ENCODE data around the gene CFAP97D2. TPM values are rescaled to one million over a fixed set of nuclear protein-coding genes. Genes with fewer than 3 reads are reported as not detected.
"Not testable (repeated sequence)": the region's sequence is repeated elsewhere in the genome, so short reads cannot be mapped to it uniquely, and the experiment has no call there.

Gene CFAP97D2
- total RNA-seq, 4 donors from 2014 or later = not detected

DNA sequence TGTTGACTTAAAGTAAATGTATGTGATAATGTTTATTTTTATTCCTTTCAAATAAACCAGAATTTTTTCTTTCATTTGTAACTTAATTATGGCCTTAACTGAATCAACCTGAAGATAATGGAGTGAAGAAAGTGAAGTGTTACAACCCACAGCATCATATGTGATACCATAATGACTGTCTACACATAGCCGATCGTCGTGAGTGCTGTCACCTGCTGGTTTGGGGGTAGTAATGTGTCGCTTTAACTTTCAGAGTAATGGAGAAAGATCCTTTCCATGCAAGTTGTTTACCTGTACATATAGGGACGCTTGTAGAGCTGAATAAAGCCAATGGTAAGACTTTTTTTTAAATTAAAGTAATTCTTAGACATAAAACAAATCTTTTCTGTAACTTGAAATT is 65.6 kb downstream of the CFAP97D2 start:
- Histone ChIP-seq H3K36me3 (peaks cover 0 to 99% (median 24%) of the 10 kb centered on the region in 3 donors), H3K9me3 (no peaks in the 10 kb centered on the region), H3K4me3 (no peak overlapping the region), H3K27me3 (no peaks in the 10 kb centered on the region), H3K27ac (no peak overlapping the region), H3K4me1 (no peaks in the 10 kb centered on the region)
- TF ChIP-seq, protein P1, sequence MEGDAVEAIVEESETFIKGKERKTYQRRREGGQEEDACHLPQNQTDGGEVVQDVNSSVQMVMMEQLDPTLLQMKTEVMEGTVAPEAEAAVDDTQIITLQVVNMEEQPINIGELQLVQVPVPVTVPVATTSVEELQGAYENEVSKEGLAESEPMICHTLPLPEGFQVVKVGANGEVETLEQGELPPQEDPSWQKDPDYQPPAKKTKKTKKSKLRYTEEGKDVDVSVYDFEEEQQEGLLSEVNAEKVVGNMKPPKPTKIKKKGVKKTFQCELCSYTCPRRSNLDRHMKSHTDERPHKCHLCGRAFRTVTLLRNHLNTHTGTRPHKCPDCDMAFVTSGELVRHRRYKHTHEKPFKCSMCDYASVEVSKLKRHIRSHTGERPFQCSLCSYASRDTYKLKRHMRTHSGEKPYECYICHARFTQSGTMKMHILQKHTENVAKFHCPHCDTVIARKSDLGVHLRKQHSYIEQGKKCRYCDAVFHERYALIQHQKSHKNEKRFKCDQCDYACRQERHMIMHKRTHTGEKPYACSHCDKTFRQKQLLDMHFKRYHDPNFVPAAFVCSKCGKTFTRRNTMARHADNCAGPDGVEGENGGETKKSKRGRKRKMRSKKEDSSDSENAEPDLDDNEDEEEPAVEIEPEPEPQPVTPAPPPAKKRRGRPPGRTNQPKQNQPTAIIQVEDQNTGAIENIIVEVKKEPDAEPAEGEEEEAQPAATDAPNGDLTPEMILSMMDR (IDR thresholded peaks at IDR 0.05) = no peak
- TF ChIP-seq POLR2A (IDR thresholded peaks at IDR 0.05) = no peak
- TF ChIP-seq EP300 (IDR thresholded peaks at IDR 0.05) = no peak
- WGBS, 2 donors = 81 to 84% methylated on average over 5 of the region's 5 CpGs
- DNase-seq (ENCODE audit: low spot score in 2 of 2) = no peak

DNA sequence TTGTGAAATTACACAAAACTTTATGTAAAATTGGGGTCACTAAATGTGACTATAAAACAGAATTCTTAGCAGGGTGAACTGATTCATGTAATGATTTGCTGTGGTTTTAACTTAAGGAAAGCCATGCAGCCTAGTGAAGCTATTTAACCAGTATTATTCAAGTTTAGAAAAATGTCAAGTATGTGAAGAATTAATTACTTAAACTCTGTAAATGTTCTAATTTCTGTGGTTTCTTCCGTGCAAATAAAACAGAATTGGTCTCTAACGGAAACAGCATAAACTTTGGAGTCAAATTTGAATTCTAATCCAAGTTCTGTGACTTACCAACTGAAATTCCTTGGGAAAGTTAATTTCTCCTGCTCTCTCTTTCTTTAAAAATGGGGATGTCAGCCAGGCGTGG is 69.0 kb downstream of the CFAP97D2 start:
- H3K27ac ChIP-seq = no peak overlapping the region
- H3K27me3 ChIP-seq = no peaks in the 10 kb centered on the region
- no peaks in the 10 kb centered on the region for H3K4me1 ChIP-seq
- TF ChIP-seq POLR2A (IDR thresholded peaks at IDR 0.05) (no peak), EP300 (IDR thresholded peaks at IDR 0.05) (no peak)
- TF ChIP-seq, protein P1 (IDR thresholded peaks at IDR 0.05) = no peak
- H3K9me3 ChIP-seq = no peaks in the 10 kb centered on the region
- WGBS, 2 donors = 56 to 70% methylated on average over 3 of the region's 3 CpGs
- DNase-seq (ENCODE audit: low spot score in 2 of 2) = no peak
- peaks cover 3 to 99% (median 27%) of the 10 kb centered on the region in 3 donors for H3K36me3 ChIP-seq
- H3K4me3 ChIP-seq = no peak overlapping the region

DNA sequence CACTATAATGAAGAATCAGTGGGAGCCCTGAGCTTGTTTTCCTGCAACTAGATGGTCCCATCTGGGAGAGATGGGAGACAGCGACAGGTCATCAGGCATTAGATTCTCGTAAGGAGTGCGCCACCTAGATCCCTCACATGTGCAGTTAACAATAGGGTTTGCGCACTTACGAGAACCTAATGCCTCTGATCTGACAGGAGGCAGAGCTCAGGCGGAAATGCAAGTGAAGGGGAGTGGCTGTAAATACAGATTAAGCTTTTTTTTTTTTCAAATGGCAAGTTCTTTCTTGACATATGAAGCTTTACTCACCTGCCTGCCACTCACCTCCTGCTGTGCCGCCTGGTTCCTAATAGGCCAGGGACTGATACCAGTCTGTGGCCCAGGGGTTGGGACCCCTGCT is 70.0 kb downstream of the CFAP97D2 start:
- Histone ChIP-seq H3K9me3 (no peaks in the 10 kb centered on the region), H3K27me3 (no peaks in the 10 kb centered on the region), H3K36me3 (peaks cover 3 to 98% (median 24%) of the 10 kb centered on the region in 3 donors), H3K27ac (no peak overlapping the region), H3K4me3 (no peak overlapping the region), H3K4me1 (no peaks in the 10 kb centered on the region)
- TF ChIP-seq EP300 (IDR thresholded peaks at IDR 0.05) (no peak), POLR2A (IDR thresholded peaks at IDR 0.05) (no peak)
- TF ChIP-seq, protein P1 (IDR thresholded peaks at IDR 0.05) = no peak
- 92 to 93% methylated on average over 7 of the region's 7 CpGs for WGBS, 2 donors
- DNase-seq (ENCODE audit: low spot score in 2 of 2) = no peak

DNA sequence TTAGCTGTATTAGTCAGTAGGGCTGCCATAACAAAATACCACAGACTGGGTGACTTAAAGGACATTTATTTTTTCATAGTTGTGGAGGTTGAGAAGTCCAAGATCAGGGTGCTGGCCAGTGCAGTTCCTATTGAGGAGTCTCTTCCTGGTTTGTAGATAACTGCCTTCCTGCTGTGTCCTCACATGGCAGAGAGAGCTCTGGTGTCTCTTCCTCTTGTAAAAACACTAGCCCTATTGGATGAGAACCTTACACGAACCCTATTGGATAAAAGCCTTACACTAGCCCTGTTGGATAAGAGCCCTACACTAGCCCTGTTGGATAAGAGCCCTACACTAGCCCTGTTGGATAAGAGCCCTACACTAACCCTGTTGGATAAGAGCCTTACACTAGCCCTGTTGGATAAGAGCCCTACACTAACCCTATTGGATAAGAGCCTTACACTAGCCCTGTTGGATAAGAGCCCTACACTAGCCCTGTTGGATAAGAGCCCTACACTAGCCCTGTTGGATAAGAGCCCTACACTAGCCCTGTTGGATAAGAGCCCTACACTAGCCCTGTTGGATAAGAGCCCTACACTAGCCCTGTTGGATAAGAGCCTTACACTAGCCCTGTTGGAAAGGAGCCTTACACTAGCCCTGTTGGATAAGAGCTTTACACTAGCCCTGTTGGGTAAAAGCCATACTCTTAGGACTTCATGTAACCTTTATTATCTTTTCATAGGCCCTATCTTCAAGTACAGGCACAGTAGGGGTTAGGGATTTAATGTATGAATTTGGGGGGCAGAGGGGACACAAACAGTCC is 72.8 kb downstream of the CFAP97D2 start:
- H3K4me3 ChIP-seq; H3K4me1 ChIP-seq; H3K27ac ChIP-seq; H3K9me3 ChIP-seq; DNase-seq (ENCODE audit: low spot score in 2 of 2); H3K27me3 ChIP-seq: not testable (repeated sequence)
- peaks cover 3 to 95% (median 26%) of the 10 kb centered on the region in 3 donors for H3K36me3 ChIP-seq
- 87 to 95% methylated on average over 1 of the region's 1 CpG for WGBS, 2 donors

DNA sequence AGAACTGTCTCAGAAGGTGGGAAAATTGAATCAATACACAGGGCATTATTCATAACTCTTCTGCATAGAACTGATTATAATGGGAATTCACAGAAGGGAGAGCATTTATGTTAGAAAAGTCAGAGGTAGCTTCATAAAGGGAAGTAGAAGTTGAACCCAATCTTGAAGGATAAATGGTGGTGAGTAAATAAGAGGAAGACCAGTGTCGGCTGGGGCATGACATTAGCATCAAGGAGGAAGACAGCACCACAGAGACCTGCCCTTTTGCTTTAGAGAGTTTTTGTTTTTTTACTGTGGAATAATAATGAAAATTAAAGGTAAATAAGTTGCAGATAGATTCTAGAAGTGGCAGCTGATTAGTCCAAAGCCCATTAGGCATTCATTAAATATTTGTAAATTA is 77.5 kb downstream of the CFAP97D2 start:
- Histone ChIP-seq H3K36me3 (peaks cover 3 to 95% (median 36%) of the 10 kb centered on the region in 3 donors), H3K4me3 (no peak overlapping the region), H3K27ac (no peak overlapping the region), H3K4me1 (no peaks in the 10 kb centered on the region), H3K9me3 (no peaks in the 10 kb centered on the region), H3K27me3 (no peaks in the 10 kb centered on the region)
- TF ChIP-seq, protein P1 (IDR thresholded peaks at IDR 0.05) = no peak
- TF ChIP-seq EP300 (IDR thresholded peaks at IDR 0.05) = no peak
- no peak for TF ChIP-seq POLR2A (IDR thresholded peaks at IDR 0.05)
- no peak for DNase-seq (ENCODE audit: low spot score in 2 of 2)
- WGBS, 2 donors = 68 to 85% methylated on average over 1 of the region's 1 CpG
